ENCODE measurements around the gene VAMP8. TPM values are rescaled to one million over a fixed set of nuclear protein-coding genes. Genes with fewer than 3 reads are reported as not detected.
"Not testable (repeated sequence)": the region's sequence is repeated elsewhere in the genome, so short reads cannot be mapped to it uniquely, and the experiment has no call there.

The VAMP8 gene
- total and polyA plus RNA-seq, 4 experiments from 2014 or later = 98.5 to 612 (median 254) TPM

- ChIA-PET CTCF (ENCODE audit: partially characterized antibody) (interaction anchor here (1.0 kb wide), 1 partner anchor 10 kb away, joined by 3 read pairs; no protein-coding TSS in a partner anchor), POLR2A (ENCODE audit: partially characterized antibody) (interaction anchor here (1.4 to 1.5 kb wide), 2 partner anchors 13 to 22 kb away, joined by 5 to 7 read pairs; partner anchors contain the start of genes C2orf68 and TMEM150A)
- Mint-ChIP-seq H3K4me1 (peaks cover 31 to 43% (median 38%) of the 10 kb centered on the region in 4 donors), H3K9me3 (no peaks in the 10 kb centered on the region), H3K27ac (peak overlapping the region in 6 of 7 donors; percentile 8 to 70 (median 47)), H3K36me3 (peaks cover 0 to 6% of the 10 kb centered on the region in 2 donors), H3K4me3 (no peak overlapping the region), H3K27me3 (no peaks in the 10 kb centered on the region)
- intact Hi-C loops (cut with micrococcal nuclease) = no loop called here
- Histone ChIP-seq H3K9me3 (ENCODE audit: control insufficient read depth in 1 of 2, low read length in 2 of 2) (no peaks in the 10 kb centered on the region), H3K36me3 (ENCODE audit: insufficient read depth, low read length) (no peaks in the 10 kb centered on the region), H3K4me3 (ENCODE audit: low read length in 2 of 2) (no peak overlapping the region), H3K27ac (ENCODE audit: low read depth, low read length) (no peak overlapping the region), H3K27me3 (ENCODE audit: insufficient read depth, low read length) (no peaks in the 10 kb centered on the region), H3K4me1 (ENCODE audit: insufficient read depth, low read length) (peaks cover 29% of the 10 kb centered on the region)
- no peak for DNase-seq
These were observed 12.8 kb downstream of the VAMP8 start for GRCh38 chr2:85589982-85590791.

DNA sequence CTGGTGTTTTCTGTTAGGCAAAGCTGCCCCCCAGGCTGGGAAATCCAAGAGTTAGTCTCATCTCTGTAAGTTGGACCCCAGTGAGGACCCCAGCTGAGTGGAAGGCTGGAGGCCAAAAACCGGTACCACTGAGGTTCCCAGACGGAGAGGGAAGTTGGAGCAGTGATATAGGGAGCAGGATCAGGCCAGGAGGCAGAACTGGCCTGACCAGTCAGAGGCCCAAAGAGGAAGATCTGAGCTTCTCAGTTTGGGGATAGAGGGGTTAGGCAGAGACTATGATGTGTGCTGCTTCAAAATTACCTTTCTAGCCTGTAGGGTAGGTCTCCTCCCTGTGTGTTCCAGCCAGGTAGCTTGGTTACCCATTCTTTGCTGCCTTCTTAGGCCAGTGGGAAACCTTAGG lies 13.6 kb downstream of the VAMP8 start:
- no peak for DNase-seq
- Histone ChIP-seq H3K4me1 (ENCODE audit: insufficient read depth, low read length) (peaks cover 22% of the 10 kb centered on the region), H3K9me3 (ENCODE audit: control insufficient read depth in 1 of 2, low read length in 2 of 2) (no peaks in the 10 kb centered on the region), H3K4me3 (ENCODE audit: low read length in 2 of 2) (no peak overlapping the region), H3K27me3 (ENCODE audit: insufficient read depth, low read length) (no peaks in the 10 kb centered on the region), H3K36me3 (ENCODE audit: insufficient read depth, low read length) (no peaks in the 10 kb centered on the region), H3K27ac (ENCODE audit: low read depth, low read length) (no peak overlapping the region)
- no peak overlapping the region for H3K4me3 Mint-ChIP-seq
- no peaks in the 10 kb centered on the region for H3K27me3 Mint-ChIP-seq
- CTCF ChIA-PET (ENCODE audit: partially characterized antibody) = interaction anchor here (0.6 to 1.0 kb wide), 2 partner anchors 10 to 205 kb away, joined by 3 read pairs; no protein-coding TSS in a partner anchor
- H3K9me3 Mint-ChIP-seq = peaks cover 0 to 1% (median 0%) of the 10 kb centered on the region in 8 donors
- H3K4me1 Mint-ChIP-seq = peaks cover 28 to 43% (median 37%) of the 10 kb centered on the region in 4 donors
- POLR2A ChIA-PET (ENCODE audit: partially characterized antibody) = interaction anchor here (1.4 to 1.5 kb wide), 2 partner anchors 12 to 21 kb away, joined by 5 to 7 read pairs; partner anchors contain the start of genes C2orf68 and TMEM150A
- H3K27ac Mint-ChIP-seq = peak overlapping the region in 1 of 7 donors; percentile 73
- peaks cover 0 to 14% of the 10 kb centered on the region in 2 donors for H3K36me3 Mint-ChIP-seq
- intact Hi-C loops (cut with micrococcal nuclease) = no loop called here

DNA sequence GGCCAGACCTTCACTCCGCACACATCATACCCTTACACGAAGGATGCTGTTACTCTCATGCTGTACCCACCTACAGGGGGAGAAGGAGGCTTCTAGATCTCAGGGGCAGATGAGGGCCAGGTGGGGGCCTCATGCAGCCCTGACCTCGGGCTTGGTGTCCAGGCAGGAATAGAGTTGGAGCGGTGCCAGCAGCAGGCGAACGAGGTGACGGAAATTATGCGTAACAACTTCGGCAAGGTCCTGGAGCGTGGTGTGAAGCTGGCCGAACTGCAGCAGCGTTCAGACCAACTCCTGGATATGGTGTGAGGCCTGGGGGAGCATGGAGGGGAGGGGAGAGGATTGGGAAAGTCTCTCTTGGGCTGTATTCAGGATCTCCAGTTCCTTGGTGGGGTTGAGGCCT lies 14.2 kb downstream of the VAMP8 start:
- ChIA-PET CTCF (ENCODE audit: partially characterized antibody) (interaction anchor here (0.6 kb wide), 1 partner anchor 206 kb away, joined by 3 read pairs; no protein-coding TSS in a partner anchor), POLR2A (ENCODE audit: partially characterized antibody) (interaction anchor here (1.4 to 1.7 kb wide), 3 partner anchors 9 to 20 kb away, joined by 5 to 7 read pairs (median 5); partner anchors contain the start of genes C2orf68 and TMEM150A)
- Histone ChIP-seq H3K36me3 (ENCODE audit: insufficient read depth, low read length) (no peaks in the 10 kb centered on the region), H3K9me3 (ENCODE audit: control insufficient read depth in 1 of 2, low read length in 2 of 2) (no peaks in the 10 kb centered on the region), H3K4me1 (ENCODE audit: insufficient read depth, low read length) (peaks cover 25% of the 10 kb centered on the region), H3K4me3 (ENCODE audit: low read length in 2 of 2) (no peak overlapping the region), H3K27me3 (ENCODE audit: insufficient read depth, low read length) (no peaks in the 10 kb centered on the region), H3K27ac (ENCODE audit: low read depth, low read length) (no peak overlapping the region)
- DNase-seq = no peak
- Mint-ChIP-seq H3K27me3 (no peaks in the 10 kb centered on the region), H3K9me3 (peaks cover 0 to 1% (median 0%) of the 10 kb centered on the region in 8 donors), H3K4me3 (peak overlapping the region in 1 of 8 donors; percentile 55), H3K4me1 (peaks cover 30 to 46% (median 38%) of the 10 kb centered on the region in 4 donors), H3K36me3 (peaks cover 0 to 16% of the 10 kb centered on the region in 2 donors), H3K27ac (peak overlapping the region in 2 of 7 donors; percentile 24 to 57)
- intact Hi-C loops (cut with micrococcal nuclease) = no loop called here

DNA sequence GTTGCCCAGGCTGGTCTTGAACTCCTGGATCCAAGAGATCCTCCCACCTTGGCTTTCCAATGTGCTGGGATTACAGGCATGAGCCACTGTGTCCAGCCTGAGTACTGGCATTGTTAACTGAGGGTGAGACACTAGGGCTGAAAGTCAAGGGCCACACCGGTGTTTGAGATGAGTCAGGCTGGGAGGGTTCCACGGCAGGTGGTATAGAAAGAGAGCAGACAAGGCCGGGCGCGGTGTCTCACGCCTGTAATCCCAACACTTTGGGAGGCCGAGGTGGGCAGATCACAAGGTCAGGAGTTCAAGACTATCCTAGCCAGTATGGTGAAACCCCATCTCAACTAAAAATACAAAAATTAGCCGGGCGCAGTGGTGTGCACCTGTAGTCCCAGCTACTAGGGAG lies 14.9 kb downstream of the VAMP8 start:
- POLR2A ChIA-PET (ENCODE audit: partially characterized antibody) = interaction anchor here (0.9 to 5.7 kb wide), 4 partner anchors 8 to 265 kb away, joined by 3 to 50 read pairs (median 25); partner anchors contain the start of genes MAT2A and VAMP8
- Mint-ChIP-seq H3K27ac (peak overlapping the region in 2 of 7 donors; percentile 24 to 66), H3K4me1 (peaks cover 34 to 52% (median 42%) of the 10 kb centered on the region in 4 donors)

DNA sequence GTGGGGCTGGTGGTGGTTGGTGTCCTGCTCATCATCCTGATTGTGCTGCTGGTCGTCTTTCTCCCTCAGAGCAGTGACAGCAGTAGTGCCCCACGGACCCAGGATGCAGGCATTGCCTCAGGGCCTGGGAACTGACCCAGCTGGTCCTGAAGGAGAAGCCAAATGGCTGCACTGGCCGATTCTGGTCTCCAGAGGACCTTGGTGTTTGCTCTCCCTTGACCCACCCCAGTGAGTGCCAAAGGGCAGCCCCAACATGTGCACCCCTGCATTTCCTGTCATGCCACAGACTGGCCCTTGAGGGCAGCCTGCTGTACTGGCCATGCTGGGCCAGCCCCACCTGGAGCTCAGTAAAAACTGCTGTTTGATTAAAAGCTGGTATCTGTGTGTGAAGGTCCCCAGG lies 15.6 kb downstream of the VAMP8 start:
- Mint-ChIP-seq H3K9me3 (peaks cover 0 to 1% (median 0%) of the 10 kb centered on the region in 8 donors), H3K27ac (peak overlapping the region in 3 of 7 donors; percentile 12 to 96 (median 29))
- POLR2A ChIA-PET (ENCODE audit: partially characterized antibody) = interaction anchor here (0.9 to 5.7 kb wide), 5 partner anchors 7 to 266 kb away, joined by 3 to 50 read pairs (median 7); partner anchors contain the start of genes MAT2A, TMEM150A and VAMP8

More for the DNA sequence above, 14.9 kb downstream of the VAMP8 start:
- CTCF ChIA-PET (ENCODE audit: partially characterized antibody); intact Hi-C loops (cut with micrococcal nuclease); H3K27me3 ChIP-seq (ENCODE audit: insufficient read depth, low read length); H3K27me3 Mint-ChIP-seq; H3K36me3 ChIP-seq (ENCODE audit: insufficient read depth, low read length); H3K4me3 ChIP-seq (ENCODE audit: low read length in 2 of 2); DNase-seq; H3K9me3 Mint-ChIP-seq; H3K9me3 ChIP-seq (ENCODE audit: control insufficient read depth in 1 of 2, low read length in 2 of 2); H3K27ac ChIP-seq (ENCODE audit: low read depth, low read length): not testable (repeated sequence)
- H3K4me1 ChIP-seq (ENCODE audit: insufficient read depth, low read length) = peaks cover 31% of the 10 kb centered on the region
- Mint-ChIP-seq H3K36me3 (peaks cover 0 to 22% of the 10 kb centered on the region in 2 donors), H3K4me3 (peak overlapping the region in 2 of 8 donors; percentile 18 to 36)

GRCh38 chr2:85594715-85595300 lies 17.4 kb downstream of the VAMP8 start:
- no peaks in the 10 kb centered on the region for H3K27me3 Mint-ChIP-seq
- DNase-seq = no peak
- peaks cover 0 to 34% of the 10 kb centered on the region in 2 donors for H3K36me3 Mint-ChIP-seq
- H3K27me3 ChIP-seq (ENCODE audit: insufficient read depth, low read length) = no peaks in the 10 kb centered on the region
- peak overlapping the region; percentile 96 to 99 (median 98) for H3K4me3 Mint-ChIP-seq
- peak overlapping the region; percentile 95 to 99 (median 97) for H3K27ac Mint-ChIP-seq
- peak overlapping the region; percentile 49 to 96 for H3K4me3 ChIP-seq (ENCODE audit: low read length in 2 of 2)
- peaks cover 11% of the 10 kb centered on the region for H3K36me3 ChIP-seq (ENCODE audit: insufficient read depth, low read length)
- H3K9me3 ChIP-seq (ENCODE audit: control insufficient read depth in 1 of 2, low read length in 2 of 2) = no peaks in the 10 kb centered on the region
- ChIA-PET CTCF (ENCODE audit: partially characterized antibody) (interaction anchor here (1.1 to 3.0 kb wide), 7 partner anchors 11 to 175 kb away, joined by 3 to 15 read pairs (median 4); partner anchors contain the start of genes GGCX, MAT2A and USP39), POLR2A (ENCODE audit: partially characterized antibody) (interaction anchor here (0.7 to 5.7 kb wide), 23 partner anchors 8 to 486 kb away, joined by 3 to 71 read pairs (median 5); partner anchors contain the start of genes C2orf68, ELMOD3, GGCX and MAT2A)
- peaks cover 25 to 40% (median 31%) of the 10 kb centered on the region in 4 donors for H3K4me1 Mint-ChIP-seq
- intact Hi-C loops (cut with micrococcal nuclease) = loop anchor here (1.0 to 5.0 kb wide), 7 partner anchors 8 to 158 kb away; partner anchors contain the start of genes C2orf68, GGCX, MAT2A and USP39
- peak overlapping the region; percentile 86 for H3K27ac ChIP-seq (ENCODE audit: low read depth, low read length)
- H3K4me1 ChIP-seq (ENCODE audit: insufficient read depth, low read length) = peaks cover 26% of the 10 kb centered on the region
- H3K9me3 Mint-ChIP-seq = peaks cover 0 to 1% (median 0%) of the 10 kb centered on the region in 8 donors

More for the DNA sequence above, 15.6 kb downstream of the VAMP8 start:
- Mint-ChIP-seq H3K4me1 (peaks cover 30 to 48% (median 38%) of the 10 kb centered on the region in 4 donors), H3K4me3 (no peak overlapping the region), H3K36me3 (peaks cover 0 to 25% of the 10 kb centered on the region in 2 donors), H3K27me3 (no peaks in the 10 kb centered on the region)
- Histone ChIP-seq H3K27ac (ENCODE audit: low read depth, low read length) (no peak overlapping the region), H3K4me3 (ENCODE audit: low read length in 2 of 2) (no peak overlapping the region), H3K4me1 (ENCODE audit: insufficient read depth, low read length) (peaks cover 27% of the 10 kb centered on the region), H3K9me3 (ENCODE audit: control insufficient read depth in 1 of 2, low read length in 2 of 2) (no peaks in the 10 kb centered on the region), H3K27me3 (ENCODE audit: insufficient read depth, low read length) (no peaks in the 10 kb centered on the region), H3K36me3 (ENCODE audit: insufficient read depth, low read length) (peaks cover 4% of the 10 kb centered on the region)
- DNase-seq = no peak
- CTCF ChIA-PET (ENCODE audit: partially characterized antibody) = interaction anchor here (3.0 kb wide), 1 partner anchor 44 kb away, joined by 15 read pairs; no protein-coding TSS in a partner anchor
- intact Hi-C loops (cut with micrococcal nuclease) = no loop called here
